Activated gamma-delta T cell treated with anti-CD3 and anti-CD28 coated beads, Interleukin-2, amount 50 U/mL, for 16 hours (primary cell): ENCODE data around the gene ADH1A.
"Not testable (repeated sequence)": the region's sequence is repeated elsewhere in the genome, so short reads cannot be mapped to it uniquely, and the experiment has no call there.

Experiments
- DNase-seq: peaks from one replicate; pipeline ENCODE4 v3.0.0-alpha.2; 2020; ENCODE audit warnings: low read depth

The ADH1A gene

DNA sequence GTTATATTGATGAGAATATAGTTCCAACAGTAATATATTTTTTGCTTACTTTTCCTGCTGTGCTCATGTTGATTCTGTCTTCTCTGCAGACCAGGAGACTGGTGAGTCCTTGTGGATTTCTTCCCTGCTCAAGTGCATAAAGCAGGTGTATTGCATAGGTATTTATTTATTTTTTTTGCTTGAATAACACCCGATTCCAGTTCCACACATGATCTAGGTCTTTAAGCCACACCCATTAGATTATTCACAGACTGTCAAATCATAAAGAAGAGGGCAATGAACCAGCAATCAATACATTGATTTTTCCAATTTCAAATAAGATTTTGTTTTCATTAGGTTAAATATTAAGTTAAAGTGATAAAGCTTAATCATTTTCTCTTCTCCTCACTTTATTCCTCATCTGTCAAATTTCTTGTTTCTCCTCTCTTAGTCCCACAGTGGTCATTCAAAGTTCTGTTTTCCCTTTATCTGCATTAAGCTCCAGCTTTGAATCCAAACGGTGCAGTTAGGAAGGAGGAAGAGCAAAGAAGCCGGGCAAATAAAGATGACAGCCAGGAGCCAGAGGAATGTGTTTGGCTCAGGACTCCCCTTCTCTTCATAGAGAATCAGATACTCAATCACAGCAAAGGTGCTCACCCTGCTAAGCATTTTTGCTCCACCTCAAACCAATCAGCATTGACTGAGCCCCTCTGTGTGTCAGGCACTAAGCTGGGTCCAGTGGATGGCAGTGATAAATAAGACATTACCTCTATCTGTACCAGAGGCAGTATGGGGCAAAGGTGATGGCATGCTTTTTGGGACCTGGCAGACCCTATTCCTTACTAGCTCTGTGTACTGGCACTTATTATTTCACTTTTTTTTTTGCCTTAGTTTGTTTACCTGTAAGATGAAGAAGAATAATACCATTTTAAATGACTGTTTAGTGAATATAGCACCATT, at the start of gene ADH1A:
ADH1A (minus strand) TSS at position 138 of the 939 bp plus-strand sequence; CDS start at position 67, 71 bp downstream.
- no peak for DNase-seq

DNA sequence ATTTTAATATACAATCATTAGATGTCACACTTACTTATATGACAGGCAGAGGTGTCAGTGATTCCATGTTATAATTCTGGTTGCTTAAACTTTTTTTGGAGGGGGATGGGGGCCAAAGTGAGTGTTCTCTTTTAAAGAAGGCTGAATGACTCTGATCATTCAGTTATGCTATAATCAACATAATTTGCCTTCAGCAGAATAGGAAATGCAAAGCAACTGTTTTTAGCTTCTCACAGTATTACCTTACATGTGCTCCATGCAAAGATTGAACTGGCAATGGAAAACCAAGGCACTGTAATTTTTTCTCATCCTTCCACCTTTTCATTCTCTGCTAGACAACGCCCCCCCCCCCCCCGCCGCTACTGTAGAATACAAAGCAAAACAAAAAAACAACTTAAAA, 48.4 kb upstream of the ADH1A start:
- DNase-seq: no peak

DNA sequence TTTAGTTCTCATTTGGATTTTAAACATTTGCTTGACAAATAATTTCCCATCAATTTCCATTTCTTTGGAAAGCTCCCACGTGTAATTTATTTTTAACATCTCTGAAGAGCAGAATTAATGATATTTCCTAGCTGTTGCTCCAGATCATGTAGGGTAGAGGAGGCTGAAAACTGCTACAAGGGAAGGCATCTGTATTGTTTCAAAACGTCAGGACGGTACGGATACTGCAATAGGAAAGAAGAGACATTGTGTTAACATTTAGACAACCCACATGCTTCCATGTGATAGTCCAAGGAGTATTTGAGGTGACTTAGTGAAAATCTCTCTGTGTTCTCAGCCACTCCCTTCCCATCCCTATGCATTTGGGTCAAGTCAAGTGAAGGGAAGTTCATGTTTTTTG, 45.8 kb upstream of the ADH1A start:
- no peak for DNase-seq

DNA sequence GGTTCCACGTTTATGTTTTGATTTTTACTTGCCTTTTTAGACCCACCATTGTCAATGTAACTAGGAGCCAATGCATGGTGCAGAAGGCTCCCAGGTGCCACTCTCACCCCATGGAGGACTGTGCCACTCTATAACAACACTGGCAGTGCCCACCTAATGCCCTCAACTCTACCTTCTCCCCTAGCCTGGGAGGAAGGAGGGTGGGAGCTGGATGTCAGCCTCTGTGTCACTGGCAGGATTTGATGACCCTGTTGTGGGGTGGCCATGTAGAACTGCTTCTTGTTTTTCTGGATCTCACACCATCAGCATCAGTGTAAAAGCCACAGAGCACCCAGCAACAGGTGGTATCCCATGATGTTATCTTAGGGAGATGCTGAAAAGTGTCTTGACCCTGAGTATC, 44.1 kb upstream of the ADH1A start:
- DNase-seq: no peak

DNA sequence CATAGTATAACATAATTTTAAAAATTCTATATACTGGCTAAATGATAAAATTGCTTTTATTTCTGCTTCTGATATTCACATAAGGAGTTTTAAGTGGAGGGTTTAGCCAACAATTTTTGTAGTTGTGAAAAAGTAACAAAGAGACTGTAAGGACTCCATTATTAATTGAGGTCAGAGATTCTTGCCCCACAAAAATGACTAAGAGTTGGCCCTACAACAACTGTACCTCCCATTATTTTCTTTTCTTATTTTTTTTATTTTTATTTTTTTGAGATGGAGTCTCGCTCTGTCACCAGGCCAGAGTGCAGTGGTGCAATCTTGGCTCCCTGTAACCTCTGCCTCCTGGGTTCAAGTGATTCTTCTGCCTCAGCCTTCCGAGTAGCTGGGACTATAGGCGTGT, 39.9 kb upstream of the ADH1A start:
- no peak for DNase-seq

DNA sequence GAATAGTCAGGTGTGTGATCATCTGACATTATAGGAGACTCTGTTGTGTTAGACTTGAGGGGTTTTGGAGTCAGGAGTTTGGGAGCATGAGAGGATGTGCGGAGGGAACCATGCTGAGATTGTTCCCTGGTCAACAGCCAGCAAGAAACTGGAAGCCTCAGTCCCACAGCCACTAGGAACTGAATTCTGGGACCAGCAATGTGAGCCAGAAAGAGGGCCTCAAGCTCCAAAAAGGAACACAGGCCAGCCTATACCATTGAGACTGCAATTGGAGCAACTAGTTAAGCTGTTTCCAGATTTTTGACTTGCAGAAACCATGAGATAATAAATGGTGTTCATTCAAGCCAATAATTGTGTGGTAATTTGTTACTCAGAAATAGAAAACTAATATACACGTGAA, 39.1 kb upstream of the ADH1A start:
- no peak for DNase-seq

DNA sequence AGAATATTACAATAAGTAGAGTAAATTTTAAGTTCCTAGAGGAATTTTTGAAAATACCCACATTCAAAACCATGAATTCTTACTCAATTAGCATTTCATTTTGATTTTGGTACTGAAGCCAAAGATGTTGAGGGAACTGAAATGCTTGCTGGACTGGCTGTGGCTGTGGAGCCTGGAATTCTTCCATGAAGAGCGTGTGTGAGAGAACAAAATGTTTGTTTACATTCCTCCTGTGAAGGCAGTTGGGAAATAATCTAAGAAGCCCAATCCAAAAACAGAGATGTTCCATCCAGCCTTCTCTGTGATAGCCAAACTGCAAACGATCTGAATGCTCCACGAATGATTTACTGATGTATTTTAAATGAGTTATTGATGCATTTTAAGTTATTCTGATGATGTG, 34.2 kb upstream of the ADH1A start:
- no peak for DNase-seq

DNA sequence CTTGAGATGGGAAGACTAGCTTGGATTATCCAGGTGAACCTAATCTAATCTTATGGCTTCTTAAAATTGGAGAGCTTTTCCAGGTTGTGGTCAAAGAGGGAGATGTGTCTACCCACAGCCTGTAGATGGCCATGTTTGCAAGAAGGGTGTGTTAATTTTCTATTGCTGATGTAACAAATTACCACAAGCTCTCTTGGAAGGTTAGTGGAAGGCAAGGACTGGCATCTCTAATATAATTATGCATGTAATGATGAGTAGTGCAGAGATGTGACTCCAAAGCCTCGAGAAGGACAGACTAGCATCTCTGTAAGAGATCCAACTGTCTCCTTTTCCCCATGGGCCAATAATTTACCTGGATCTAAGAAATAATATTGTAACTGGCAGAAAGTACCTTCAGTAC, 33.6 kb upstream of the ADH1A start:
- no peak for DNase-seq

DNA sequence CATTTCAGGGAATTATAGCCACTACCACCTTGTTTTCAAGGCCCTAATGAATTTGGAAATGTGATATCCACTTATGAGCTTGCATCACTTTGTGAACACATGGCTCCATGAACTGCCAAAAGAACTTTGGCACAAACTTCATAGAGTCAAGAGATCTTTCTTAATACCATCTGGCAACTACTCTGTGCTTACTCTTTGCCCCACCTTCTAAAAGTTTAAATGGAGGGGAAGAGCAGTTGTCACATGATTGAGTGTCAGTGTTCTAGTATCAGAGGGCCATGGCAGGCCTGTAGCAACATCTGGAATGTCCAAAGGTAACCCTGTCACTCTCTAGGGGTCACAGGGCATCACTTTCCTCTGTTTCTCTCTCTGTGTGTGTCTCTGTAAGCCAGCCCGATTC, 33.0 kb upstream of the ADH1A start:
- DNase-seq: no peak

DNA sequence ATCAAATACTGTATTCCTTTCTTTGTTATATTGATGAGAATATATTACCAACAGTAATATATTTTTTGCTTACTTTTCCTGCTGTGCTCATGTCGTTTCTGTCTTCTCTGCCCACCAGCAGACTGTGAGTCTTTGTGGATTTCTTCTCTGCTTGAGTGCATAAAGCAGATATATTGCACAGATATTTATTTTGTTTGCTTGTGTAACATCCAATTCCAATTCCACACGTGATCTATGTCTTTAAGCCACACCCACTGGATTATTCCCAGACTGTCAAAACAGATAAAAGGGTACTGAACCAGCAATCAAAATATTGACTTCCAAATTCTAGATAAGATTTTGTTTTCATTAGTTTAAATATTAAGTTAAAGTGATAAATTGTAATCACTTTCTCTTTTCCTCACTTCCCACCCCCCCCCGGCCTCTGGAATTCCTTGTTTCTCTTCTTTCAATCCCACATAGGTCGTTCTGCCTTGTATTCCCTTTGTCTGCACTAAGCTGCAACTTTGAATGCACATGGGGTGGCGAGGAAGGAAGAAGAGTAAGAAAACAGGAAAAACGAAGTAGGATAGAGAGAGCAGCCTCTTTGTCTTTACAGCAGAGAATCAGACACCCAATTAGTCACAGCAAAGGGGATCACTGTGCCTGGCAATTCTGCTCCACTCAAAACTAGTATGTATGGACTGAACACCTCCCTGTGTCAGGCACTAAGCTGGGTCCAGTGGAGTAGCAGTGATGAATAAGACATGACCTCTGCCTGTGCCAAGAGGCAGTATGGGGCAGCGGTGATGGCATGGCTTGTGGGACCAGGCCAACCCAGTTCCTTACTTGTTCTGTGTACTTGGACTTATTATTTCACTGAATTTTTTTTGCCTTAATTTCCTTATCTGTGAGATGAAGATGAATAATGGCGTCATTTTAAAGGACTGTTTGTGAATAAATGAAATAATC, 30.7 kb upstream of the ADH1A start, which contains the start of gene ADH1B:
ADH1B (minus strand) TSS at position 161 of the 951 bp plus-strand sequence; CDS start at position 91, 70 bp downstream.
- DNase-seq: no peak

DNA sequence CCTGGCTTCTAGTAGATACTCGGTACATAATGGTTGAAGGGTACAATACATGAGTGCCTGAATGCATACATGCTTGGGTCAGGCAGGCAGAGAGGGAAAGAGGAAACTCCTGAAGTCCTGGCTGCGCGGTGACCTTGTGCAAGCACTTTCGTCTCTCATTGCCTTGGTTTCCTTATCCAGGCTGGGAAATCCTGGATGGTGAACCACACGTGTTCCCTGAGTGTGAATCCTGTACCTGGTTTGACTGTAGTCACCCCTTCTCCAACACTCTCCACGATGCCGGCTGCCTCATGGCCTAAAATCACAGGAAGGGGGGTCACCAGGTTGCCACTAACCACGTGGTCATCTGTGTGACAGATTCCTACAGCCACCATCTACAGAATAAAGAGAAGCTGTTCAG, 27.0 kb upstream of the ADH1A start:
- not testable (repeated sequence) for DNase-seq

DNA sequence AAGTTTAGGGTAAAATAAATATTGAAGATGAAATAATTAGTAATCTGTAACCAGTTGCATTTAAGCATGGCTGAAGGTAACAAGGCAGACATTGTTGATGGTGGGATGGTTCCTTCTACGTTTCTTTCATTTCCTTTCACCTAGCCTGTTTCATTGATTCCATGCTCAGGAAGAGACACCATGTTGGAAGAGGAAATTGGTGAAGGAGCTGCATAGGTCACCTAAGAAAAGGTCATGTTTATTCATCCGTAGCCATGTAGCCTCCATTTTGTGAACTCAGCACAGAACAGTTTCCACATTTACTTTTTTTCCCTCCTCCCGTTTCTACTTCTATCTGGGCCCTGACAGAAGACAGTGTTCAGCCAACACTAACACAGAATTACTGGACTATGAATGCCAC, 26.6 kb upstream of the ADH1A start:
- DNase-seq: no peak

DNA sequence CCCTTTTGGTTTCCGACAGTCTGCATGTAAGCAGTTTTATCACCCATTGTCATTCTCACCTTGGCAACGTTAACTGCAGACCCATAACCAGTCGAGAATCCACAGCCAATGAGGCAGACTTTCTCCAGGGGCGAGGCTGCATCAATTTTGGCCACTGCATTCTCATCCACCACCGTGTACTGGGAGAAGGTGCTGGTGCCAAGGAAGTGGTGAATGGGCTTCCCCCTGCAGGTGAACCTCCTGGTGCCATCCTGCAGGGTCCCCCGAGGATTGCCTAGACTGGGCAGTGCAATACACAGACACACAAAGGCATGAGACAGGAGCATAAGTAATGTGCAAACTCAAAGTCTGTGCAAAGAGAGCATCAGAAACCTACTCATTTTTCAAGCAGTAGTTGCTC, 25.1 kb upstream of the ADH1A start:
- no peak for DNase-seq

DNA sequence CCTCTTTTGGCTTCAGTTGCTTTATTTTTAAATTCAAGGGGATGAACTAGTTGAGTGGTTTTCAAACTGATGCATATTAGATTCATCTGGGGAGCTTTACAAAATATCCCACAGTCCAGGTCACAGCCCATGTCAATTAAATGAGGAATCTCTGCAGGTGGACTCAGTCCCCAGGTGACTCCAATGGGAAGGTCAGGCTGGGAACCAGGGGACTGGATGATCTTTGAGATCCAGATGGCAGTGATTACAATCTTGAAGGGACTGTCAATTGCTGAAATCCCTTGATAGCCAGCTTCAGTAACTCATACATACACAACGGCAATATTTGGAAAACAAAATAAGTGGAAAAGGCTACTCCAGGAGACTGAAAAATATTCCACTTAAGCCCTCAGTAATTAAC, 23.4 kb upstream of the ADH1A start:
- DNase-seq: no peak

DNA sequence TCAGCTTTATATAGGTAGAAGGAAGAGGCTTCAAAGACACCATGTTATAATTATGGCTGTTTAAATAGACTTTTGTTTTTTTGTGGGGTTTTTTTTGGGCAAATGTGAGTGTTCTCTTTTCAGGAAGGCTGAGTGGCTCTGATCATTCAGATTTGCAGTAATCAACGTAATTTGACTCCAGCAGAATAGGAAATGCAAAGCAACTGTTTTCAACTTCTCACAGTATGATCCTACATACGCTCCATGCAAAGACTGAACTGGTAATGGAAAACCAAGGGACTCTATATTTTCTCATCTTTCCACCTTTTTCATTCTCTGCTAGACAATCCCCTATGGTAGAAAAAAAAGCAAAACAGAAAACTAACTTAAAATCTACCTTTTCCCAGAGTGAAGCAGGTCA, 19.6 kb upstream of the ADH1A start:
- no peak for DNase-seq

DNA sequence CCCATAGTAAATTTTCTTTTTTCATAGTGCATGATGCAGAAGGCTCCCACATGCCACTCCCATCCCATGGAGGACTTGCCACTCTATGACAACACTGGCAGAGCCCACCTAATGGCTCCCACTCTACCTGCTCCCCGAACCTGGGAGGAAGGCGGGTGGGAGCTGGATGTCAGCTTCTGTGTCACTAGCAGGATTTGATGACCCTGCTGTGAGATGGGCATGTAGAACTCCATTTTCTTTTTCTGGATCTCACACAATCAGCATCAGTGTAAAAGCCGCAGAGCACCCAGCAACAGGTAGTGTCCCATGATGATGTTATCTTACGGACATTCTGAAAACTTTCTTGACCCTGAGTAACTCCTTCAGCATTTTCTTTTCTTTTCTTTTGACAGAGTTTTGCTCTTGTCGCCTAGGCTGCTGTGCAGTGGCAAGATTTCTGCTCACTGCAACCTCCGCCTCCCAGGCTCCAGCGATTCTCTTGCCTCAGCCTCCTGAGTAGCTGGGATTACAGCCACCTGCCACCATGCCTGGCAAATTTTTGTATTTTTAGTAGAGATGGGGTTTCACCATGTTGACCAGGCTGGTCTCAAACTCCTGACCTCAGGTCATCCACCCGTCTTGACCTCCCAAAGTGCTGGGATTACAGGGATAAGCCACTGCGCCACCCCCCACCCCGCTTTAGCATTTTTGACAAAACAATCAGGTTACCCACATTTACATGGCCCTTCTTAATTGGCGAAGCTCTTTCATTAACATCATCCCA, 15.0 kb upstream of the ADH1A start:
- no peak for DNase-seq

DNA sequence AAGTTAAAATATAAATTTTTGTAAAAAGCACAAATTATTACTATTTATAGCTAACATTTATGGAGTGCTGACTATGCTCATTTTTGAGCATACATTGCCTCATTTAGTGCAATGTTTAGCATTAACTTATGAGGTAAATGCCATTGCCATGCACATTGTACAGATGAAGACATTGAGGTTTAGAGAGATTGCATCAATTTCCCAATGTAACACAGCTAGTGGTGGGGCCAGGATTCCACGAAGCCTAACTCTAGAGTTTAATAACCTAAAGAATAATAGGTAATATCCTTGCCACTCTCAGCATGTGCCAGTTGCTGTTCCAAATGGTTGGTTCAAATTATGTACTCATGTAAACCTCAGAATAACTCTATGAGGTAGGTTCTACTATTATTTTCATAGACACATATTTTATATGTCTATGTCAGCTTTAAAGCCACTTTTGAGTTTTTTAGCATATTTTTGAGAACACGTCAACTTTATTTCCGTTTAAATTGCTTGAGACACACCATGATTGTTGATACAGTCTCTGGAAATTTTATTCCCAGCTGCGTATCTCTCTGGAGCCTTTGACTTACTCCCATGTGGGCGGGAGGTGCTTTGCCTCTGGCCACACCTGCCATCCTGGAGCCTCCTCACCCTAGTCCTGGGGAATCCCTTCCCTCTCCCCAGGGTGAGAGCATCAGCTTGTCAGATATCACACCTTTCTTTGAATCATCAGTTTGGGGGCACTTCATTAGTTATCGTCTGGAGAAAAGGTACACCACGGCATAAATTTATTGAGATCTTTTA, 10.8 kb upstream of the ADH1A start:
- no peak for DNase-seq

DNA sequence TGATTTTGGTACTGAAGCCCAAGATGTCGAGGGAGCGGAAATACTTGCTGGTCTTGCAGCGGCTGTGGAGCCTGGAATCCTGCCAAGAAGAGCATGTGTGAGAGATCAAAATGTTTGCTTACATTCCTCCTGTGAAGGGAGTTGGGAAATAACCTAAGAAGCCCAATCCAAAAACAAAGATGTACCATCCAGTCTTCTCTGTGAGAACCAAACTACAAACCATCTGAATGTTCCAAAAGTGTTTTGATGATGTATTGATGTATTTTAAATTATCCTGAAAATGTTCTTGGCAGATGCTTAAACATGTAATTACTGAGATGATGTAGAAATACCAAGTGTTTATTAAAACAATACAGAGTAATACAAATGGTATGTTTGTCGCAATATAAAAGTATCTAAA, 10.1 kb upstream of the ADH1A start:
- DNase-seq: no peak

DNA sequence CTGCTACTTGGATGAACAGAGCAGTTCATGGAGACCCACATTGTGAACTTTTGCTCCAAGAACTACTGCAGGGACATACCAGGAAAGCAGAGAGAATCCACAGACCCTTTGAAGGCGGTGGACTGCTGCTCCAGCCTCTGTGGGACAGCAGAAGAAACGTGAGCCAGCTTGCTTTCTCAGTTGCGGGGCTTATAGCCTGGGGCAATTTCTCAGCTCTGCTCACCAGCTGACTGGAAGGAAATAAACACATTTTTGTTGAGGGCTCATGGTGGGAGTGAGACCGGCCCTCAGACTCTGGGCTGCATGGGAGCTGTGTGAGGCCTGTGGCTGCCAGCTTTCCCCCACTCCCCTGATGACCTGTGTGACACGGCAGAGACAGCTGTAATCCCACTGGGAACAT, 2.6 kb upstream of the ADH1A start:
- no peak for DNase-seq

DNA sequence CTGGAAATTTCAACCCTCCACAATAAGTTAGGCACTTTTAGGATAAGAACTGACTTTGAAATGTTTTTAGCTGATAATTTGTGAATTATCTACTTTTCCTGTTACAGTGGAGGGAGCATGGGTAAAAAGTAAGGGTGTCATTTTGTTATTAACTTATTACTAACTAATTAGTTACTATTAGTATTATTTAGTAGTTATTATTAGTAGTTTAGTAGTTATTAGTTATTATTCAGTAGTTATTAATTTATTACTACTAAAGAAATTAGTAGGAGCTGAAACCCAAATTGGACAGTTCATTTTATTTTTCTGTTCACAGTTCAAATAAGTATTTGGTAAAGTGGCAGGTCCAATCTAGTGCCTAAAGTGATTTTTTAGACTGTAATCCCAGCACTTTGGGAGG, 5.4 kb downstream of the ADH1A start:
- DNase-seq: no peak

DNA sequence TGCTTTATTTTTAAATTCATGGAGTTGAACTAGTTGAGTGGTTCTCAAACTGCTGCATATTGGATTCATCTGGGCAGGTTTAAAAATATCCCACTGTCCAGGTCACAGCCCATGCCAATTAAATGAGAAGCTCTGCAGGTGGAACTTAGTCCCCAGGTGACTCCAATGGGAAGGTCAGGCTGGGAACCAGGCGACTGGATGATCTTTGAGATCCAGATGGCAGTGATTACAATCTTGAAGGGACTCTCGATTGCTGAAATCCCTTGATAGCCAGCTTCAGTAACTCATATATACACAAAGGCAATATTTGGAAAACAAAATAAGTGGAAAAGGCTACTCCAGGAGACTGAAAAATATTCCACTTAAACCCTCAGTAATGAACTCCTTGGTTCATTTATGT, 8.1 kb downstream of the ADH1A start:
- DNase-seq: no peak
